ENCODE results near the gene SPATA31A6. TPM values are rescaled to one million over a fixed set of nuclear protein-coding genes. Genes with fewer than 3 reads are reported as not detected.
"Not testable (repeated sequence)": the region's sequence is repeated elsewhere in the genome, so short reads cannot be mapped to it uniquely, and the experiment has no call there.

The SPATA31A6 gene
- not detected in 2 replicates for total RNA-seq

DNA sequence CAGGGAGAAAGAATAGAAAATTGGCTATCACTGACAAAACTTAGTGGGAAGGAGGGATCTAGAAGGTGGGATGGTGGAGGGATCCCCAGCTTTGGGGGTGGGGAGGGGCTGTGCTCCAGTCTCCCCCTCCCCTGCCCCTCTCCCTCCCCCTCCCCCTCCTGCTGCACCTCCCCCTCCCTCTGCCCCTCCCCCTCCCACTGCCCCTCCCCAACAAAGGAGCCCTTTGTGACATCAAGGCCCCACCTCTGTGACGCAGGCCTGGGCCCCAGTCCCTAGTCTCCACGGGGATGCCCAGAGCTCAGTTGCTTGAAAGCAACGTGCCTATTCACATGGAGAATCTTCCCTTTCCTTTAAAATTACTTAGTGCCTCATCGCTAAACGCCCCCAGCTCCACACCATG, at the start of gene SPATA31A6:
SPATA31A6 (plus strand) TSS at position 301 of the 400 bp plus-strand sequence; CDS start at position 330, 29 bp downstream.
- CTCF ChIA-PET; DNase-seq; H3K27ac Mint-ChIP-seq; H3K9me3 Mint-ChIP-seq; H3K4me3 Mint-ChIP-seq; POLR2A ChIA-PET; H3K36me3 Mint-ChIP-seq (ENCODE audit: low read depth); ATAC-seq (ENCODE audit: low read depth); intact Hi-C loops (cut with micrococcal nuclease); H3K4me1 Mint-ChIP-seq; H3K27me3 Mint-ChIP-seq: not testable (repeated sequence)

DNA sequence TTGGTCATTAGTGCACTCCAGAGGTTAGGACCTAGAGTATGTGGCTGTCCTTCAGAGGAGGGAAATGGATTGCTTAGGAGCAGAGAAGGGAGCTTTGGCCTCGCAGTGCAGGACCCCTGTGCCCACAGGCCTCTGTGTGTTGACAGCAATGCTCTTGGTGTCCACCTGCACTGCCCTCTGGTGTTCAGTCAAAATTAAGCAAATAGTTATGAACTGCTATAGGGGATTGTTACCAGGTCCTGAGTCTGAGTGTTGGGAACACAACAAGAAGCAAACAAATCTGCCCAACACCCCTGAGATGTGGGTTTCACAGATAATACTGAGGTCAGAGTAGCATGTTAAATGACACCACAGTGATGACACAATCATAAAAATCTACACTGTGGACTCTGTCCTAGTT, 23.2 kb upstream of the SPATA31A6 start:
- H3K9me3 Mint-ChIP-seq; ATAC-seq (ENCODE audit: low read depth); DNase-seq; POLR2A ChIA-PET; H3K4me1 Mint-ChIP-seq; H3K27ac Mint-ChIP-seq; H3K4me3 Mint-ChIP-seq; CTCF ChIA-PET; H3K27me3 Mint-ChIP-seq; intact Hi-C loops (cut with micrococcal nuclease); H3K36me3 Mint-ChIP-seq (ENCODE audit: low read depth): not testable (repeated sequence)

DNA sequence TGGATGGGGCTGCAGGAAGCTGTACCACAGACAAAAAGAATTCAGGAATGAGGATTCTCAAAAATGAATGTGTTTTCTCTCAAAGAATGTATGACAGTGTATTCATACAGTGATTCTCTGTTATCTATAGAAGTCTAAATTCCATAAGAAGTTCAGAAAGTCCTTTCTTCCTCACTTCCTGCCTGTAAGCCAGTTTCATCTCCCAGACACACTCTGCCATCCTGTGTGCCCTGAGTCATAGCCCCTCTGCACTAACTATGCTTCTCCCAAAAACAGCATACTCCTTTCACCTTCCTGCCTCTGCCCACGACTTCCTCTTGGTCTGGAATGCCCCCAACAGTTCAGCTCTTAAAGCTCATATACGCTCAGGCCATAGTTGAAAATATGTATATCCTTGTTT, 36.4 kb downstream of the SPATA31A6 start:
- H3K27ac Mint-ChIP-seq; H3K4me3 Mint-ChIP-seq; DNase-seq; ATAC-seq (ENCODE audit: low read depth); H3K36me3 Mint-ChIP-seq (ENCODE audit: low read depth); CTCF ChIA-PET; POLR2A ChIA-PET; intact Hi-C loops (cut with micrococcal nuclease); H3K9me3 Mint-ChIP-seq; H3K27me3 Mint-ChIP-seq; H3K4me1 Mint-ChIP-seq: not testable (repeated sequence)

DNA sequence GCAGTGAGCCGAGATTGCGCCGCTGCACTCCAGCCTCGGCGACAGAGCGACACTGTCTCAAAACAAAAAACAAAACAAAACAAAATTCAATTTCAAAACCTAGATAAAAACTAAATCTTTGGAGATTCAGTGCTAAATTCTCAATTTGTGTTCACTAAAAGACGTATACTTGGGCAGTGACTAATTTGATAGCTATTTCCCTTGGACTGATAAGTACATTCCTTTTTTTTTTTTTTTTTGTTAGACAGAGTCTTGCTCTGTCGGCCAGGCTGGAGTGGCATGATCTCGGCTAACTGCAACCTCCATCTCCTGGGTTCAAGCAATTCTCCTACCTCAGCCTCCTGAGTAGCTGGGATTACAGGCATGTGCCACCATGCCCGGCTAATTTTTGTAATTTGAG, 39.8 kb downstream of the SPATA31A6 start:
- POLR2A ChIA-PET; H3K36me3 Mint-ChIP-seq (ENCODE audit: low read depth); DNase-seq; H3K4me1 Mint-ChIP-seq; H3K4me3 Mint-ChIP-seq; H3K27ac Mint-ChIP-seq; CTCF ChIA-PET; intact Hi-C loops (cut with micrococcal nuclease); ATAC-seq (ENCODE audit: low read depth); H3K9me3 Mint-ChIP-seq; H3K27me3 Mint-ChIP-seq: not testable (repeated sequence)

DNA sequence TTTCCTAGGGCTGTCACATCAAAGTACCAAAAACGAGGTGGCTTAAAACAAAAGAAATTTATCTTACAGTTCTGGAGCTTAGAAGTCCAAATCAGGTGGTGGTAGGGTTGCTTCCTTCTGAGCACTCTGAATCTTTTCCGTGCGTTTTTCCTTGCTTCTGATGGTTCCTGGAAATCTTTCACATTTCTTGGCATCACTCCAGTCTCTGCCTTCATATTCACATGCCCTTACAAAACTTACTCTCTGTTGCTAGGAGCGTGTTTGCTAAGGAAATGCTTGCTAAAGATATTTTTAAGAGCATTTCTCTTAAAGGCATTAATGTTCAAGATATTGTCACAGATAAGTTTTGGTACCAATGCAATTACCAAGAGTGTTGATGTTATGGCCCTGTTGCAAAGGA, 49.6 kb downstream of the SPATA31A6 start:
- POLR2A ChIA-PET; H3K27me3 Mint-ChIP-seq; DNase-seq; H3K27ac Mint-ChIP-seq; CTCF ChIA-PET; H3K4me1 Mint-ChIP-seq; H3K4me3 Mint-ChIP-seq; intact Hi-C loops (cut with micrococcal nuclease); H3K9me3 Mint-ChIP-seq; ATAC-seq (ENCODE audit: low read depth); H3K36me3 Mint-ChIP-seq (ENCODE audit: low read depth): not testable (repeated sequence)

DNA sequence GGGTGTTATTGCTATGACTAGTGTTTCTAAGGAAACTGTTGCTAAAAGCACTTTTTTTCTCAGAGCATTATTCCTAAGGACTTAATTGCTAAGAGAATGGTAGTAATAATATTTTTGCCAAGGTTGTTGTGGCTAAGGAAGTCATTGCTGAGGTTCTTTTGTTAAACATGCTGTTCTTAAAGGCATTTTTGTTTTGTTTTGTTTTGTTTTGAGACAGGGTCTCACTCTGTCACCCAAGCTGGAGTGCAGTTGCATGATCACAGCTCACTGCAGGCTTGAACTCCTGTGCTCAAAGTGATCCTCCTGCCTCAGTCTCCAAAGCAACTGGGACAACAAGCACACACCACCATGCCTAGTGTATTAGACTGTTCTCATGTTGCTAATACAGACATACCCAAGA, 51.2 kb downstream of the SPATA31A6 start:
- intact Hi-C loops (cut with micrococcal nuclease); POLR2A ChIA-PET; H3K27ac Mint-ChIP-seq; H3K4me1 Mint-ChIP-seq; ATAC-seq (ENCODE audit: low read depth); H3K36me3 Mint-ChIP-seq (ENCODE audit: low read depth); H3K9me3 Mint-ChIP-seq; H3K4me3 Mint-ChIP-seq; H3K27me3 Mint-ChIP-seq; DNase-seq; CTCF ChIA-PET: not testable (repeated sequence)

DNA sequence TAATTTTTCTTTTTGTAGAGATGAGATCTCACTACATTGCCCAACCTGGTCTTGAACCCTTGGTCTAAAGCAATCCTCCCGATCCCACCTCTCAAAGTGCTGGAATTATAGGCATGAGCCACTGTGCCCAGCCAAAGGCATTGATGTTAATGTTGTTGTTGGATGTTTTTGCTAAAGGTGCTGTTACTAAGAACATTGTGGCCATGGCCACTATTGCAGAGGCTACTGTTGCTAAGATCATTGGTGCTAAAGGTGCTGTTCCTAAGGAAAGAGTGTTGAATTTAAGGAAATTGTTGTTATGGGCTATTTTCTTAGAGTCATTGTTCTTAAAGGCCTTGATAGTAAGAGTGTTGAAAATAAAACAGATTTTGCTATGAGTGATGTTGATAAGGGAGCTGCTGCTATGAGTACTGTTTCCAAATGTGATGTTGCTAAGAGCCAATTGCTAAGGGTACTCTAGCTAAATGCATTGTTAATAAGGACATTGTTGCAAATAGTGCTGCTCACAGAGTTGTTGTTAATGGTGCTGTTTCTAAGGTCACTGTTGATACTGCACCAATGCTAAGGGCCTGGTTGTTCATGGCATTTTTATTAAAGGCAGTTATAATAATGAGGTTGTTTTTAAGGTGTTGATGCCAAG, 52.0 kb downstream of the SPATA31A6 start:
- not testable (repeated sequence) for H3K4me3 Mint-ChIP-seq; ATAC-seq (ENCODE audit: low read depth)

DNA sequence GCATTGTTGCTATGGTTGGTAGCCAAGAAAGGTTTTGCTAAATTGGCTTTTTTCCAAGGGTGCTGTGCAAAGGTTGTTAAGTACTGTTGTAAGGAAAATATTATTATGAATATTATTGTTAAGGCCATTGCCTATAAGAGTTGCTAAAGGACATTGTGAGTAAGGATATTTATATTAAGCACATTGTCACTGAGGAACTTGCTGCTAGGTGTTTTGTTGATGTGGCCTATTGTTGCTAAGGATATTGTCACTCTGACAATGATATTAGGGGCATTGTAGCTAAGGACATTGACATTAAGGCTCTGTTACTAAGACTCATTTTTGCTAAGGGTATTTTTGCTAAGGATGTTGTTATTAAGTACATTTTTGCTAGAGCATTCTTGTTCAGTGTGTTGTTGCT, 52.6 kb downstream of the SPATA31A6 start:
- H3K27me3 Mint-ChIP-seq; CTCF ChIA-PET; intact Hi-C loops (cut with micrococcal nuclease); DNase-seq; H3K27ac Mint-ChIP-seq; POLR2A ChIA-PET; H3K4me3 Mint-ChIP-seq; H3K9me3 Mint-ChIP-seq; H3K4me1 Mint-ChIP-seq; ATAC-seq (ENCODE audit: low read depth); H3K36me3 Mint-ChIP-seq (ENCODE audit: low read depth): not testable (repeated sequence)

More for the DNA sequence above, 52.0 kb downstream of the SPATA31A6 start:
- POLR2A ChIA-PET; CTCF ChIA-PET; intact Hi-C loops (cut with micrococcal nuclease); H3K27ac Mint-ChIP-seq; H3K36me3 Mint-ChIP-seq (ENCODE audit: low read depth); H3K9me3 Mint-ChIP-seq; H3K4me1 Mint-ChIP-seq; H3K27me3 Mint-ChIP-seq; DNase-seq: not testable (repeated sequence)

DNA sequence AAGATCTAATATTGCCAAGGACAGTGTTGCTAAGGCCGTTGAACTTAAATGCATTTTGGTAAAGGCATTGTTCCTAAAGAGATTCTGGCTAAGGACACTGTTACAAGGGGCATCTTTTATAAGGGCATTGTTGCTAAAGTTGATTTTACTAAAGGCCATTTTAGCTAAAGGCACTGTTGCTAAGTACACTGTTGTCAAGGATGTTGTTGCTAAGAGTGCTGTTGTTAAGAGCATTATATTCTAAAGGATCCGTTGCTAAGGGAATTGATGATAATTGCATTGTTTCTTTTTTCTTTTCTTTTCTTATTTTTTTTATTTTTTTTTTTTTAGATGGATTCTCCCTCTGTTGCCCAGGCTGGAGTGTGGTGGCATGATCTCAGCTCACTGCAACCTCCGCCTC, 53.9 kb downstream of the SPATA31A6 start:
- POLR2A ChIA-PET; intact Hi-C loops (cut with micrococcal nuclease); H3K27ac Mint-ChIP-seq; H3K4me3 Mint-ChIP-seq; H3K36me3 Mint-ChIP-seq (ENCODE audit: low read depth); H3K9me3 Mint-ChIP-seq; CTCF ChIA-PET; ATAC-seq (ENCODE audit: low read depth); DNase-seq; H3K27me3 Mint-ChIP-seq; H3K4me1 Mint-ChIP-seq: not testable (repeated sequence)

DNA sequence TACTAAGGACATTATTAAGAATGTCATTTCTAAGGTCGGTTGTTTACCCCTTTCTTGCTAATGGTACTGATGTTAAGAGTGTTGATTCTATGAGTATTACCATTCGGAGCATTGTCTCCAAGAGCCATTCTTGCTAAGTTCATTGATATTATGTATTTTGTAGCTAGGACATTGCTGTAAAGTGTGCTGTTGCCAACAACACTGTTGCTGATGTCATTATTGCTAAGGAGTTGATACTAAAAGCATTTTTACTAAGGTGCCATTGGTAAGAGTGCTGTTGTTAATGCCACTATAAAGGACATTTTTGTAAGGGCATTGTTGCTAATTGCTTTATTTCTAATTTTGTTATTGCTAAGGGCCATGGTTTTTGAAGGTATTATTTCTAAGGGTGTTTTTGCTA, 55.4 kb downstream of the SPATA31A6 start:
- H3K27ac Mint-ChIP-seq; ATAC-seq (ENCODE audit: low read depth); DNase-seq; H3K4me1 Mint-ChIP-seq; H3K27me3 Mint-ChIP-seq; CTCF ChIA-PET; H3K9me3 Mint-ChIP-seq; POLR2A ChIA-PET; intact Hi-C loops (cut with micrococcal nuclease); H3K4me3 Mint-ChIP-seq; H3K36me3 Mint-ChIP-seq (ENCODE audit: low read depth): not testable (repeated sequence)

Other genes with a start within 250 kb of the SPATA31A6 start
- 0.64 TPM in 1 of 2 replicates, not detected in the other for gene CNTNAP3B, start 54.2 kb upstream of the SPATA31A6 start, total RNA-seq

All from activated B cell treated with CpG ODN at 0.5 μM for 24 hours (primary cell).